SK-N-SH (cell line): Measurements from ENCODE around the gene NNT. TPM values are rescaled to one million over a fixed set of nuclear protein-coding genes. Genes with fewer than 3 reads are reported as not detected.
A peak's percentile ranks its signal among the peaks of the same experiment; 100 is the strongest.

Experiments used
- CTCF ChIA-PET: fragments of 300-600, 350-600 bp; formaldehyde crosslinking; extraction: SDS; loops from one replicate; lab custom pipeline; 2021; lab: Yijun Ruan, JAX
- POLR2A ChIA-PET: fragments of 350-600 bp; sonication (Branson Sonifier 250); formaldehyde crosslinking; extraction: SDS; loops from one replicate; lab custom pipeline; 2020; ENCODE audit warnings: antibody characterized with exemption, inconsistent platforms; lab: Yijun Ruan, JAX
- DNase-seq: peaks from one replicate; pipeline ENCODE4 v3.0.0; 2012
- H2AFZ ChIP-seq: fragments of 200-600 bp; sonication (generic); 2 replicates; pipeline ENCODE4 v1.8.1; 2016; ENCODE audit warnings: antibody characterized with exemption, mild to moderate bottlenecking, low read depth
- H3F3A ChIP-seq: fragments of 200-600 bp; sonication (generic); replicated peaks from 2 replicates; pipeline ENCODE3; 2016; ENCODE audit warnings: antibody characterized with exemption, mild to moderate bottlenecking; ENCODE audit not compliant: insufficient read depth
- H3K27ac ChIP-seq, 2 experiments: fragments of 200-500 bp in 1 of 2; fragments of 200-600 bp in 1 of 2; sonication (Bioruptor generic) in 1 of 2; sonication (generic), shearing (Covaris generic) in 1 of 2; 2 replicates each; pipeline versions ENCODE4 v1.5.1 to v1.6.1; 2014 to 2016; ENCODE audit warnings: low read depth in 2 of 2, inconsistent platforms in 1 of 2, low read length in 1 of 2, mild to moderate bottlenecking in 1 of 2, mixed read lengths in 1 of 2
- H3K27me3 ChIP-seq: fragments of 200-600 bp; sonication (generic), shearing (Covaris generic); 2 replicates; pipeline ENCODE4 v1.6.1; 2016; ENCODE audit warnings: mixed run types; ENCODE audit not compliant: insufficient read depth
- H3K36me3 ChIP-seq, 2 experiments: fragments of 200-500 bp in 1 of 2; fragments of 200-600 bp in 1 of 2; sonication (Bioruptor generic) in 1 of 2; sonication (generic) in 1 of 2; replicated peaks in 1 of 2; 2 replicates each; pipeline versions ENCODE3 to v1.5.1; 2014 to 2016; ENCODE audit warnings: low read length in 1 of 2, mild to moderate bottlenecking in 1 of 2; ENCODE audit not compliant: insufficient read depth in 2 of 2, control insufficient read depth in 1 of 2
- H3K4me1 ChIP-seq, 2 experiments: fragments of 200-500 bp in 1 of 2; fragments of 200-600 bp in 1 of 2; sonication (Bioruptor generic) in 1 of 2; sonication (generic), shearing (Covaris generic) in 1 of 2; 2 replicates each; pipeline versions ENCODE4 v1.5.1 to v1.6.1; 2014 to 2016; ENCODE audit warnings: low read depth in 1 of 2, low read length in 1 of 2, mixed run types in 1 of 2; ENCODE audit not compliant: insufficient read depth in 2 of 2, control insufficient read depth in 1 of 2
- H3K4me2 ChIP-seq: fragments of 200-600 bp; sonication (generic), shearing (Covaris generic); 2 replicates; pipeline ENCODE4 v1.6.1; 2017; ENCODE audit warnings: mixed run types
- H3K4me3 ChIP-seq, 2 experiments: fragments of 200-500 bp in 1 of 2; fragments of 200-600 bp in 1 of 2; sonication (Bioruptor generic) in 1 of 2; sonication (generic), shearing (Covaris generic) in 1 of 2; 2 replicates each; pipeline versions ENCODE4 v1.5.1 to v1.8.1; 2014 to 2016; ENCODE audit warnings: low read depth in 2 of 2, inconsistent platforms in 1 of 2, low read length in 1 of 2, mild to moderate bottlenecking in 1 of 2, mixed read lengths in 1 of 2, moderate library complexity in 1 of 2
- H3K79me2 ChIP-seq: fragments of 200-600 bp; sonication (generic); 2 replicates; pipeline ENCODE4 v1.8.1; 2017; ENCODE audit warnings: mild to moderate bottlenecking; ENCODE audit not compliant: insufficient read depth
- H3K9ac ChIP-seq: fragments of 200-600 bp; sonication (generic); 2 replicates; pipeline ENCODE4 v1.6.1; 2017; ENCODE audit warnings: mixed run types
- H3K9me2 ChIP-seq: fragments of 200-600 bp; sonication (generic); 2 replicates; pipeline ENCODE4 v1.6.1; 2017; ENCODE audit warnings: mixed run types
- H3K9me3 ChIP-seq: fragments of 200-600 bp; sonication (generic); 2 replicates; pipeline ENCODE4 v1.6.1; 2017; ENCODE audit warnings: mixed run types, mild to moderate bottlenecking, moderate library complexity
- H4K20me1 ChIP-seq: fragments of 200-600 bp; sonication (generic); 2 replicates; pipeline ENCODE4 v1.6.1; 2017; ENCODE audit warnings: mild to moderate bottlenecking, mixed run types; ENCODE audit not compliant: insufficient read depth
- EZH2phosphoT487 ChIP-seq: fragments of 200-600 bp; sonication (generic); IDR thresholded peaks from 2 replicates; pipeline ENCODE4 v1.6.1; 2017; ENCODE audit warnings: low read depth, mixed run types, mild to moderate bottlenecking, antibody characterized with exemption, moderate library complexity, borderline replicate concordance
- FOSL2 ChIP-seq: IDR thresholded peaks from 2 replicates; pipeline ENCODE4 v1.4.0; 2012; ENCODE audit warnings: low read depth, mild to moderate bottlenecking, moderate library complexity, borderline replicate concordance
- FOXJ3 ChIP-seq: sonication (generic); formaldehyde crosslinking; IDR thresholded peaks from 2 replicates; pipeline ENCODE4 v1.5.1; 2020; ENCODE audit warnings: mild to moderate bottlenecking, missing genetic modification reagents
- GABPA ChIP-seq: IDR thresholded peaks from 2 replicates; pipeline ENCODE4 v1.4.0; 2012; ENCODE audit warnings: low read depth, mild to moderate bottlenecking
- GATA2 ChIP-seq: sonication (generic); formaldehyde crosslinking; IDR thresholded peaks from 2 replicates; pipeline ENCODE4 v1.5.0; 2020; ENCODE audit warnings: mild to moderate bottlenecking, missing genetic modification reagents
- NRF1 ChIP-seq: IDR thresholded peaks from 2 replicates; pipeline ENCODE4 v1.6.1; 2012; ENCODE audit warnings: low read depth, mild to moderate bottlenecking, low read length
- RAD21 ChIP-seq: IDR thresholded peaks from 2 replicates; pipeline ENCODE4 v1.6.1; 2012; ENCODE audit warnings: mild to moderate bottlenecking, low read length
- SIN3A ChIP-seq: IDR thresholded peaks from 2 replicates; pipeline ENCODE4 v1.6.1; 2012; ENCODE audit warnings: low read depth, mild to moderate bottlenecking, low read length, moderate library complexity, borderline replicate concordance
- SMC3 ChIP-seq: IDR thresholded peaks from 2 replicates; pipeline ENCODE4 v1.6.1; 2012; ENCODE audit warnings: low read depth, low read length, improper control_type of control experiment
- TAF1 ChIP-seq: IDR thresholded peaks from 2 replicates; pipeline ENCODE4 v1.6.1; 2012; ENCODE audit warnings: low read depth, mild to moderate bottlenecking, low read length, moderate library complexity, borderline replicate concordance
- TEAD4 ChIP-seq: IDR thresholded peaks from 2 replicates; pipeline ENCODE4 v1.4.0; 2012; ENCODE audit warnings: mild to moderate bottlenecking, borderline replicate concordance; ENCODE audit not compliant: insufficient read depth
- WGBS: methylation state at CpG from one replicate; pipeline ENCODE4 v1.1.6; 2017; ENCODE audit warnings: low lambda C conversion rate; 5-methylcytosine and 5-hydroxymethylcytosine counted together
- polyA plus RNA-seq, 3 experiments: library from polyadenylated mRNA; depleted of rRNA; stranded (reverse); fragments of >200 nt; gene quantifications; 2 replicates each; pipeline ENCODE4 v1.2.3, GENCODE V29; 2012
- TF ChIP-seq, protein P1 (sequence below): fragments of 150-350 bp; IDR thresholded peaks from 2 replicates; pipeline ENCODE4 v1.6.1; 2016; ENCODE audit warnings: mild to moderate bottlenecking, low read depth, low read length
- TF ChIP-seq, protein P2 (sequence below): IDR thresholded peaks from 2 replicates; pipeline ENCODE4 v1.4.0; 2012; ENCODE audit warnings: low read depth, borderline replicate concordance
- TF ChIP-seq, protein P3 (sequence below): fragments of 200-600 bp; sonication (generic); IDR thresholded peaks from 2 replicates; pipeline ENCODE4 v1.6.1; 2017; ENCODE audit warnings: antibody characterized with exemption, mild to moderate bottlenecking, moderate library complexity
- TF ChIP-seq, protein P4 (sequence below): IDR thresholded peaks from 2 replicates; pipeline ENCODE4; 2012

Gene NNT
- polyA plus RNA-seq, 1 of the 3 experiments (the other 2 are of a cell fraction) = 21.9 TPM

DNA sequence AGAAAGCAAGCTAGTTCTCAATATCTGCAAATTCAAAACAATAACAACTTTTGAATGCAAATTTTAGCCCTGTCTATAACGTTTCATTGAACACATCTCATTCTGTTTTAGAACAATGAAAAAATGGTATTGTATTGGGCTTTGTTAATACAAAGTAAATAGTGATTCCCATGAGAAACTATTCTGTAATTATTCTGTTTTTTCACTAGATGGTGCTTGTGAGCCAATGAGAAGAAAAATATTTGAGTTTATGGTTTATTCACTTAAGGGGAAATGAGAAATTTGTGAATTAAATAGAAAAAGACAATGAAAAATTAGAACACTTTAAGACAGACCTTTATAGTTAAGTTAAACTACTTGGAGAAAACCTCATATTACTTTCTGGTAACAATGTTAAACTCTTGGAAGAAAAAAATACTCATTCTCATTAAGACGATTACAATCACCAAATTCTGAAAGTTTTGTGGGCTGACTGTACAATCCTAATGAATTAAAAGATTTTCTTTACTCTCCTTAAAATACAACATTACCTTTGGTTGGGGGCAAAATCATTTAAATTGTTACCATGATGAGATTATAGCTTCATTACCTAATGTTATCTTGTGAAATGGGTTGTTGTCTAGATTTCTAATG is 127.0 kb downstream of the NNT start:
- no peak for DNase-seq
- no peaks in the 10 kb centered on the region for H3K27me3 ChIP-seq
- no peaks in the 10 kb centered on the region for H3K9me2 ChIP-seq
- H3K9ac ChIP-seq = no peak overlapping the region
- no peak overlapping the region for H2AFZ ChIP-seq
- ChIA-PET POLR2A (no interaction called here), CTCF (interaction anchor here (0.6 to 2.5 kb wide), 15 partner anchors 9 to 1044 kb away, joined by 3 to 11 read pairs (median 4); no protein-coding TSS in a partner anchor)
- WGBS = 21% methylated on average over 2 of the region's 2 CpGs
- no peaks in the 10 kb centered on the region for H3K4me1 ChIP-seq
- no peaks in the 10 kb centered on the region for H3F3A ChIP-seq
- H3K27ac ChIP-seq = no peak overlapping the region
- H3K4me3 ChIP-seq = no peak overlapping the region
- no peaks in the 10 kb centered on the region for H4K20me1 ChIP-seq
- H3K4me2 ChIP-seq = no peak overlapping the region
- no peaks in the 10 kb centered on the region for H3K9me3 ChIP-seq
- TF ChIP-seq, protein P1, sequence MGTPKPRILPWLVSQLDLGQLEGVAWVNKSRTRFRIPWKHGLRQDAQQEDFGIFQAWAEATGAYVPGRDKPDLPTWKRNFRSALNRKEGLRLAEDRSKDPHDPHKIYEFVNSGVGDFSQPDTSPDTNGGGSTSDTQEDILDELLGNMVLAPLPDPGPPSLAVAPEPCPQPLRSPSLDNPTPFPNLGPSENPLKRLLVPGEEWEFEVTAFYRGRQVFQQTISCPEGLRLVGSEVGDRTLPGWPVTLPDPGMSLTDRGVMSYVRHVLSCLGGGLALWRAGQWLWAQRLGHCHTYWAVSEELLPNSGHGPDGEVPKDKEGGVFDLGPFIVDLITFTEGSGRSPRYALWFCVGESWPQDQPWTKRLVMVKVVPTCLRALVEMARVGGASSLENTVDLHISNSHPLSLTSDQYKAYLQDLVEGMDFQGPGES = no peak
- TF ChIP-seq, protein P2, sequence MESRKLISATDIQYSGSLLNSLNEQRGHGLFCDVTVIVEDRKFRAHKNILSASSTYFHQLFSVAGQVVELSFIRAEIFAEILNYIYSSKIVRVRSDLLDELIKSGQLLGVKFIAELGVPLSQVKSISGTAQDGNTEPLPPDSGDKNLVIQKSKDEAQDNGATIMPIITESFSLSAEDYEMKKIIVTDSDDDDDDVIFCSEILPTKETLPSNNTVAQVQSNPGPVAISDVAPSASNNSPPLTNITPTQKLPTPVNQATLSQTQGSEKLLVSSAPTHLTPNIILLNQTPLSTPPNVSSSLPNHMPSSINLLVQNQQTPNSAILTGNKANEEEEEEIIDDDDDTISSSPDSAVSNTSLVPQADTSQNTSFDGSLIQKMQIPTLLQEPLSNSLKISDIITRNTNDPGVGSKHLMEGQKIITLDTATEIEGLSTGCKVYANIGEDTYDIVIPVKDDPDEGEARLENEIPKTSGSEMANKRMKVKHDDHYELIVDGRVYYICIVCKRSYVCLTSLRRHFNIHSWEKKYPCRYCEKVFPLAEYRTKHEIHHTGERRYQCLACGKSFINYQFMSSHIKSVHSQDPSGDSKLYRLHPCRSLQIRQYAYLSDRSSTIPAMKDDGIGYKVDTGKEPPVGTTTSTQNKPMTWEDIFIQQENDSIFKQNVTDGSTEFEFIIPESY = no peak
- no peak for TF ChIP-seq FOSL2
- TF ChIP-seq SMC3 = peak; percentile 40
- peak; percentile 63 for TF ChIP-seq RAD21
- TF ChIP-seq, protein P3, sequence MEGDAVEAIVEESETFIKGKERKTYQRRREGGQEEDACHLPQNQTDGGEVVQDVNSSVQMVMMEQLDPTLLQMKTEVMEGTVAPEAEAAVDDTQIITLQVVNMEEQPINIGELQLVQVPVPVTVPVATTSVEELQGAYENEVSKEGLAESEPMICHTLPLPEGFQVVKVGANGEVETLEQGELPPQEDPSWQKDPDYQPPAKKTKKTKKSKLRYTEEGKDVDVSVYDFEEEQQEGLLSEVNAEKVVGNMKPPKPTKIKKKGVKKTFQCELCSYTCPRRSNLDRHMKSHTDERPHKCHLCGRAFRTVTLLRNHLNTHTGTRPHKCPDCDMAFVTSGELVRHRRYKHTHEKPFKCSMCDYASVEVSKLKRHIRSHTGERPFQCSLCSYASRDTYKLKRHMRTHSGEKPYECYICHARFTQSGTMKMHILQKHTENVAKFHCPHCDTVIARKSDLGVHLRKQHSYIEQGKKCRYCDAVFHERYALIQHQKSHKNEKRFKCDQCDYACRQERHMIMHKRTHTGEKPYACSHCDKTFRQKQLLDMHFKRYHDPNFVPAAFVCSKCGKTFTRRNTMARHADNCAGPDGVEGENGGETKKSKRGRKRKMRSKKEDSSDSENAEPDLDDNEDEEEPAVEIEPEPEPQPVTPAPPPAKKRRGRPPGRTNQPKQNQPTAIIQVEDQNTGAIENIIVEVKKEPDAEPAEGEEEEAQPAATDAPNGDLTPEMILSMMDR = peak; percentile 74
- no peaks in the 10 kb centered on the region for H3K79me2 ChIP-seq
- no peaks in the 10 kb centered on the region for H3K36me3 ChIP-seq

DNA sequence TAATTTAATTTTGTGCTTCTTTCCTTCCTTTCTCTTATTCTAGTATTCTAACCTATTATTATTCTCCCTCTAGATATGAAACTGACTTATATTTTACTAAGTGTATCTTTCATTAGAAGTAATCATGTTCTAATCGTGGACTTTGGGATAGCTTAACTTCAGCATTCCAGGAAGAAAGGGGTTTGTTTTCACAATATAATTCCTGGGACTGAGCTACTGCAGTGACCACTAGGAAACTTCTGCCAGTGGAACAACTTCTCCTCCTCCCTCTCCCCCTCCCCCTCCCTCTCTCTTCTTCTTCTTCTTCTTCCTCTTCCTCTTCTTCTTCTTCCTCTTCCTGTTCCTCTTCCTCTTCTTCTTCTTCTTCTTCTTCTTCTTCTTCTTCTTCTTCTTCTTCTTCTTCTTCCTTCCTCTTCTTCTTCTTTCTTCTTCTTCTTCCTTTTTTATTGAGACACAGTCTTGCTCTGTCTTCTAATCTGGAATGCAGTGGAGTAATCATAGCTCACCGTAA is 127.9 kb downstream of the NNT start:
- no peaks in the 10 kb centered on the region for H3K36me3 ChIP-seq
- no peak overlapping the region for H3K27ac ChIP-seq
- H3F3A ChIP-seq = no peaks in the 10 kb centered on the region
- H3K27me3 ChIP-seq = no peaks in the 10 kb centered on the region
- WGBS = 48% methylated on average over 2 of the region's 2 CpGs
- no peak overlapping the region for H3K9ac ChIP-seq
- no peak for DNase-seq
- H3K79me2 ChIP-seq = no peaks in the 10 kb centered on the region
- H4K20me1 ChIP-seq = no peaks in the 10 kb centered on the region
- no peak overlapping the region for H3K4me2 ChIP-seq
- no peaks in the 10 kb centered on the region for H3K9me2 ChIP-seq
- no peak overlapping the region for H2AFZ ChIP-seq
- ChIA-PET CTCF (interaction anchor here (0.6 to 2.5 kb wide), 8 partner anchors 22 to 1043 kb away, joined by 3 to 11 read pairs (median 4); no protein-coding TSS in a partner anchor), POLR2A (no interaction called here)
- no peaks in the 10 kb centered on the region for H3K9me3 ChIP-seq
- no peak overlapping the region for H3K4me3 ChIP-seq
- no peaks in the 10 kb centered on the region for H3K4me1 ChIP-seq
- no peak for TF ChIP-seq NRF1
- TF ChIP-seq, protein P4, sequence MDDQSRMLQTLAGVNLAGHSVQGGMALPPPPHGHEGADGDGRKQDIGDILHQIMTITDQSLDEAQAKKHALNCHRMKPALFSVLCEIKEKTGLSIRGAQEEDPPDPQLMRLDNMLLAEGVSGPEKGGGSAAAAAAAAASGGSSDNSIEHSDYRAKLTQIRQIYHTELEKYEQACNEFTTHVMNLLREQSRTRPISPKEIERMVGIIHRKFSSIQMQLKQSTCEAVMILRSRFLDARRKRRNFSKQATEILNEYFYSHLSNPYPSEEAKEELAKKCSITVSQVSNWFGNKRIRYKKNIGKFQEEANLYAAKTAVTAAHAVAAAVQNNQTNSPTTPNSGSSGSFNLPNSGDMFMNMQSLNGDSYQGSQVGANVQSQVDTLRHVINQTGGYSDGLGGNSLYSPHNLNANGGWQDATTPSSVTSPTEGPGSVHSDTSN = no peak
- TF ChIP-seq GATA2 (CRISPR knock-in tag) = no peak
- no peak for TF ChIP-seq GABPA
- TF ChIP-seq FOXJ3 (CRISPR knock-in tag) = no peak
- TF ChIP-seq, protein P3 = no peak
- TF ChIP-seq TAF1 = no peak
- no peak for TF ChIP-seq TEAD4
- no peak for TF ChIP-seq SIN3A
- TF ChIP-seq EZH2phosphoT487 = no peak
- TF ChIP-seq, protein P1 = no peak
